Caco-2 (cell line): ENCODE data around the gene ACBD5. TPM values are rescaled to one million over a fixed set of nuclear protein-coding genes. Genes with fewer than 3 reads are reported as not detected.
A peak's percentile ranks its signal among the peaks of the same experiment; 100 is the strongest.

Experiments
- BruUV-seq: library from RNA; stranded (reverse); fragments of 400-500 nt; replicated peaks from 2 replicates; lab custom pipeline; 2021; lab: Mats Ljungman, UMichigan
- CTCF ChIA-PET: fragments of 300-600 bp; sonication (Branson Sonifier 250); formaldehyde crosslinking; loops from one replicate; lab custom pipeline; 2022; ENCODE audit warnings: antibody characterized with exemption; lab: Charles Lee
- POLR2A ChIA-PET: fragments of 300-600 bp; sonication (Branson Sonifier 250); formaldehyde crosslinking; loops from one replicate; lab custom pipeline; 2022; ENCODE audit warnings: antibody characterized with exemption; lab: Charles Lee
- DNase-seq, 2 experiments: peaks; one replicate each; pipeline versions ENCODE4 v3.0.0 to v3.0.0-alpha.2; 2020 to 2022
- H3K27me3 ChIP-seq: replicated peaks from 2 replicates; pipeline ENCODE4 v1.6.0; 2011; ENCODE audit warnings: low read length; ENCODE audit not compliant: control insufficient read depth, insufficient read depth
- H3K36me3 ChIP-seq: 2 replicates; pipeline ENCODE4 v1.5.1; 2011; ENCODE audit warnings: low read length; ENCODE audit not compliant: control insufficient read depth, insufficient read depth
- H3K4me1 ChIP-seq: fragments of 250-450 bp; sonication (Bioruptor Pico); 2 replicates; pipeline ENCODE4 v1.5.1; 2020; ENCODE audit warnings: mild to moderate bottlenecking
- H3K4me3 ChIP-seq: 2 replicates; pipeline ENCODE4 v1.5.1; 2011; ENCODE audit warnings: low read depth, mild to moderate bottlenecking, control low read depth, low read length
- H3K9me3 ChIP-seq: fragments of 250-450 bp; sonication (Bioruptor Pico); 2 replicates; pipeline ENCODE4 v1.5.1; 2020; ENCODE audit warnings: mild to moderate bottlenecking, moderate library complexity
- H3K27ac Mint-ChIP-seq: one replicate; pipeline ENCODE4 v1.8.0; 2022; ENCODE audit warnings: mixed read lengths; ENCODE audit not compliant: unreplicated experiment
- H3K27me3 Mint-ChIP-seq: one replicate; pipeline ENCODE4 v1.8.0; 2022; ENCODE audit warnings: mixed read lengths; ENCODE audit not compliant: insufficient read depth, unreplicated experiment
- H3K36me3 Mint-ChIP-seq: one replicate; pipeline ENCODE4 v1.8.0; 2022; ENCODE audit warnings: mild to moderate bottlenecking, mixed read lengths; ENCODE audit not compliant: insufficient read depth, unreplicated experiment
- H3K4me1 Mint-ChIP-seq: one replicate; pipeline ENCODE4 v1.8.0; 2022; ENCODE audit warnings: low read depth, mixed read lengths; ENCODE audit not compliant: unreplicated experiment
- H3K4me3 Mint-ChIP-seq: one replicate; pipeline ENCODE4 v1.8.0; 2022; ENCODE audit warnings: mild to moderate bottlenecking, moderate library complexity, mixed read lengths; ENCODE audit not compliant: unreplicated experiment
- H3K9me3 Mint-ChIP-seq: one replicate; pipeline ENCODE4 v1.8.0; 2022; ENCODE audit warnings: mixed read lengths; ENCODE audit not compliant: unreplicated experiment
- intact Hi-C: fragments of 100-400 bp; cut with micrococcal nuclease; formaldehyde crosslinking; loops from one replicate; pipeline ENCODE4 v1.10.0; 2022; ENCODE audit not compliant: unreplicated experiment
- total RNA-seq: library from RNA; stranded (reverse); gene quantifications from 2 replicates; pipeline ENCODE4 v1.2.3, GENCODE V29; 2022
- TF ChIP-seq, protein P1 (sequence below), 2 experiments: fragments of 200-600 bp in 1 of 2; IDR thresholded peaks; 1 replicate in 1 of 2; 2 replicates in 1 of 2; pipeline versions ENCODE4 v1.5.1 to v1.8.0; 2011 to 2022; ENCODE audit warnings: antibody characterized with exemption in 1 of 2, control low read depth in 1 of 2, inconsistent platforms in 1 of 2, low read depth in 1 of 2, low read length in 1 of 2, mild to moderate bottlenecking in 1 of 2, moderate library complexity in 1 of 2; ENCODE audit not compliant: insufficient read depth in 1 of 2, severe bottlenecking in 1 of 2, unreplicated experiment in 1 of 2

ACBD5 gene
- total RNA-seq, 1 experiment from 2014 or later, result 38.3 TPM

DNA sequence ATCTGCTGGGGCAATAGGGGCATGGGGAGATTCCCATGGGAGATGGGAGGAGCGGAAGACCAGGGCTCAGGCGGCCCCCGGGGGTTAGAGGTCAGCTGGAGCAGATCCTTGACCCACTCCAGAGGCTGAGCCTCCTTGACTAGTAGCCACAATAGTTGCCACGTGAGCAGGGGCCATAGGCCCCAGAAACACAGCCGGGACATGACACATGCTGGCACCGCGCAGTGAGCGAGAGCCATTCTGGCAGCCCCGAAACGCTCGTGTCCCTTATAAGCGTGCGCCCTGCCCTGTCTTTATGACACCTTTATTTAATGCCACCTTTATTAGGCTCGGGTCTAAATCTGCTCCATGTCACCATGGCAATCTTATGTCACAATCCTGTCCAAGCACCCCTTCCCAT, 11.0 kb upstream of the ACBD5 start:
- H3K9me3 ChIP-seq, result no peaks in the 10 kb centered on the region
- Mint-ChIP-seq H3K4me3 (peak overlapping the region; percentile 80), H3K9me3 (peaks cover 10% of the 10 kb centered on the region), H3K27ac (no peak overlapping the region), H3K27me3 (no peaks in the 10 kb centered on the region), H3K4me1 (peaks cover 7% of the 10 kb centered on the region), H3K36me3 (peaks cover 6% of the 10 kb centered on the region)
- CTCF ChIA-PET, result interaction anchor here (0.6 to 1.4 kb wide), 2 partner anchors 8 to 223 kb away, joined by 3 to 6 read pairs; no protein-coding TSS in a partner anchor
- H3K27me3 ChIP-seq, result no peaks in the 10 kb centered on the region
- no peak overlapping the region for H3K4me3 ChIP-seq
- DNase-seq, result no peak
- no peaks in the 10 kb centered on the region for H3K4me1 ChIP-seq
- POLR2A ChIA-PET, result interaction anchor here (1.9 kb wide), 1 partner anchor 9 kb away, joined by 10 read pairs; no protein-coding TSS in a partner anchor
- TF ChIP-seq, protein P1, sequence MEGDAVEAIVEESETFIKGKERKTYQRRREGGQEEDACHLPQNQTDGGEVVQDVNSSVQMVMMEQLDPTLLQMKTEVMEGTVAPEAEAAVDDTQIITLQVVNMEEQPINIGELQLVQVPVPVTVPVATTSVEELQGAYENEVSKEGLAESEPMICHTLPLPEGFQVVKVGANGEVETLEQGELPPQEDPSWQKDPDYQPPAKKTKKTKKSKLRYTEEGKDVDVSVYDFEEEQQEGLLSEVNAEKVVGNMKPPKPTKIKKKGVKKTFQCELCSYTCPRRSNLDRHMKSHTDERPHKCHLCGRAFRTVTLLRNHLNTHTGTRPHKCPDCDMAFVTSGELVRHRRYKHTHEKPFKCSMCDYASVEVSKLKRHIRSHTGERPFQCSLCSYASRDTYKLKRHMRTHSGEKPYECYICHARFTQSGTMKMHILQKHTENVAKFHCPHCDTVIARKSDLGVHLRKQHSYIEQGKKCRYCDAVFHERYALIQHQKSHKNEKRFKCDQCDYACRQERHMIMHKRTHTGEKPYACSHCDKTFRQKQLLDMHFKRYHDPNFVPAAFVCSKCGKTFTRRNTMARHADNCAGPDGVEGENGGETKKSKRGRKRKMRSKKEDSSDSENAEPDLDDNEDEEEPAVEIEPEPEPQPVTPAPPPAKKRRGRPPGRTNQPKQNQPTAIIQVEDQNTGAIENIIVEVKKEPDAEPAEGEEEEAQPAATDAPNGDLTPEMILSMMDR (IDR thresholded peaks at IDR 0.05; ENCODE audit: insufficient read depth in 1 of 2, low read depth in 1 of 2, low read length in 1 of 2, severe bottlenecking in 1 of 2, unreplicated experiment in 1 of 2), result no peak
- intact Hi-C loops, result no loop called here
- no peaks in the 10 kb centered on the region for H3K36me3 ChIP-seq
- no TSS peak for BruUV-seq

DNA sequence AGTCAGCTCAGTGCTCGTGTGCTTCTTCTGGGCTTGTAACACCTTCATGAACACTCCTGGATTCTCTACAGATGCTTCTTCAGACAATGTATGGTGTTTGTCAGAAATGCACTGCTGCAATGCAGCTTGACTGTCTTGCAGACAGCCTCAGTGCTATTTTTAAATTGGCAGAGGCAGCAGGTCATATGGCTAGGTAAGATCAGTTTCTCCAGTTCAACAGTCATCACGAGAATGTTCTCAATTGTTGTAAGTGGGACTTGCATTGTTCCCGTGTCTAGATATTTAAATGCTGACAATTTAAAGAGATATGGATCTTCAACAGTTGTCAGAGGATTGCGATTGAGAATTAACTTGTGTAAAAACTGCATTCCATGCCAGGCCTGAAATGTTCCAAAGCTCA, 7.6 kb upstream of the ACBD5 start:
- Mint-ChIP-seq H3K4me3 (no peak overlapping the region), H3K4me1 (peaks cover 7% of the 10 kb centered on the region), H3K27me3 (no peaks in the 10 kb centered on the region), H3K36me3 (peaks cover 9% of the 10 kb centered on the region), H3K9me3 (peaks cover 10% of the 10 kb centered on the region), H3K27ac (no peak overlapping the region)
- no TSS peak for BruUV-seq
- ChIA-PET CTCF (interaction anchor here (0.6 kb wide), 1 partner anchor 119 kb away, joined by 4 read pairs; no protein-coding TSS in a partner anchor), POLR2A (no interaction called here)
- Histone ChIP-seq H3K4me3 (no peak overlapping the region), H3K36me3 (no peaks in the 10 kb centered on the region), H3K9me3 (no peaks in the 10 kb centered on the region), H3K27me3 (no peaks in the 10 kb centered on the region), H3K4me1 (peaks cover 7% of the 10 kb centered on the region; the same call in 1 of the 2 replicates)
- DNase-seq, result no peak
- TF ChIP-seq, protein P1 (IDR thresholded peaks at IDR 0.05; ENCODE audit: insufficient read depth in 1 of 2, low read depth in 1 of 2, low read length in 1 of 2, severe bottlenecking in 1 of 2, unreplicated experiment in 1 of 2), result no peak
- intact Hi-C loops, result loop anchor here (10.0 kb wide), 1 partner anchor 257 kb away; the partner anchor contains the start of gene RAB18

DNA sequence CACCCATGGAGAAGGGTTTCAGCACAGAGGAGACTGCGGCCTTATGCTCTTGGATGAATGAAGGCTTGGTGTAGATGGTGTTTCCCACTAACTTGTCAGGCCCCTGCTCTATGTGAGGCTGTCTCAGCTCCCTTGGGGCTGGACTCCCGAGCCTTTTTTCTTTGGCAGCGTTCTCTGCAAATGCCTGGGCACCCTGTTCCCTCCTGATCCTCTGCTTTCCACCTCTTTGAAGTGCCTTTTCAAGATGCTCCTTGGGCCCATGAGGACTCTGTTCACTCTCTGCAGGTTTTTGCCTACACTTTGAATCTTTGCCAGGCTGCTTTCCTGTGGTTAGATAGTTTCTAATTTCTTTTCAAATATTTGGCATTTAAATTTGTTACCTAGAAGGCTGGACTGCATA, 6.8 kb upstream of the ACBD5 start:
- intact Hi-C loops, result loop anchor here (10.0 kb wide), 1 partner anchor 257 kb away; the partner anchor contains the start of gene RAB18
- no TSS peak for BruUV-seq

More for the DNA sequence above, 6.8 kb upstream of the ACBD5 start:
- peaks cover 15% of the 10 kb centered on the region for H3K36me3 Mint-ChIP-seq
- Histone ChIP-seq H3K9me3 (no peaks in the 10 kb centered on the region), H3K4me3 (no peak overlapping the region), H3K36me3 (no peaks in the 10 kb centered on the region), H3K27me3 (no peaks in the 10 kb centered on the region), H3K4me1 (peaks cover 7% of the 10 kb centered on the region; the same call in 1 of the 2 replicates)
- ChIA-PET POLR2A (no interaction called here), CTCF (no interaction called here)
- H3K27me3 Mint-ChIP-seq, result no peaks in the 10 kb centered on the region
- H3K4me3 Mint-ChIP-seq, result no peak overlapping the region
- no peak for DNase-seq
- TF ChIP-seq, protein P1 (IDR thresholded peaks at IDR 0.05; ENCODE audit: insufficient read depth in 1 of 2, low read depth in 1 of 2, low read length in 1 of 2, severe bottlenecking in 1 of 2, unreplicated experiment in 1 of 2), result no peak
- peaks cover 5% of the 10 kb centered on the region for H3K4me1 Mint-ChIP-seq
- peaks cover 10% of the 10 kb centered on the region for H3K9me3 Mint-ChIP-seq
- no peak overlapping the region for H3K27ac Mint-ChIP-seq
